Gastrocnemius medialis (tissue), 4 donors: ENCODE data around the gene NUBP2. TPM values are rescaled to one million over a fixed set of nuclear protein-coding genes. Genes with fewer than 3 reads are reported as not detected.
A peak's percentile ranks its signal among the peaks of the same experiment; 100 is the strongest.

ENCODE experiments used
- ATAC-seq, 2 donors: fragments of 150-250 bp; one replicate each; pipeline ENCODE4 v1.9.1; 2016
- DNase-seq, 2 donors: peaks; one replicate each; pipeline ENCODE4 v3.0.0-alpha.2; 2019
- H3K27ac ChIP-seq, 4 donors: fragments of 200-600 bp; sonication (generic); 1 replicate in 1 of 4; 2 replicates in 3 of 4; pipeline ENCODE4 v1.5.1; 2016 to 2018; ENCODE audit warnings: mild to moderate bottlenecking in 2 of 4, moderate library complexity in 1 of 4
- H3K27me3 ChIP-seq, 3 donors: fragments of 200-600 bp; sonication (generic) in 2 of 3; 1 replicate in 1 of 3; 2 replicates in 2 of 3; pipeline versions ENCODE4 v1.5.1 to v1.6.0; 2016 to 2019; ENCODE audit warnings: mild to moderate bottlenecking in 1 of 3, moderate library complexity in 1 of 3
- H3K36me3 ChIP-seq, 2 donors: fragments of 200-600 bp; sonication (generic) in 1 of 2; one replicate each; pipeline ENCODE4 v1.5.1; 2017 to 2018
- H3K4me1 ChIP-seq, 2 donors: fragments of 200-600 bp; sonication (generic) in 1 of 2; one replicate each; pipeline ENCODE4 v1.5.1; 2016 to 2017; ENCODE audit warnings: mild to moderate bottlenecking in 2 of 2
- H3K4me3 ChIP-seq, 4 donors: fragments of 200-600 bp; sonication (generic) in 3 of 4; 1 replicate in 1 of 4; 2 replicates in 3 of 4; pipeline ENCODE4 v1.5.1; 2016 to 2019; ENCODE audit warnings: mild to moderate bottlenecking in 2 of 4
- H3K9me3 ChIP-seq, 3 donors: fragments of 200-600 bp; sonication (generic) in 2 of 3; 1 replicate in 1 of 3; 2 replicates in 2 of 3; pipeline ENCODE4 v1.5.1; 2016 to 2019
- CTCF ChIP-seq, 5 experiments: fragments of 450-650 bp in 3 of 5; fragments of 200-600 bp in 2 of 5; sonication (generic) in 2 of 5; IDR thresholded peaks in 4 of 5; conservative IDR thresholded peaks in 1 of 5; 1 replicate in 4 of 5; 2 replicates in 1 of 5; pipeline ENCODE4 v1.5.1; 2016 to 2019; ENCODE audit warnings: antibody characterized with exemption in 5 of 5, mild to moderate bottlenecking in 3 of 5, moderate library complexity in 3 of 5
- POLR2A ChIP-seq, 2 donors: fragments of 450-650 bp; IDR thresholded peaks; one replicate each; pipeline ENCODE4 v1.6.1; 2017; ENCODE audit warnings: antibody characterized with exemption in 2 of 2, mild to moderate bottlenecking in 2 of 2, moderate library complexity in 2 of 2
- in situ Hi-C, 4 donors: fragments of 200-750 bp; cut with MboI; loops; one replicate each; pipeline versions ENCODE4 v1.15.0 to v1.8.0; 2017; ENCODE audit warnings: low sequenced_read_pairs in 4 of 4
- intact Hi-C: fragments of 100-400 bp; cut with DNase I; formaldehyde crosslinking; loops from one replicate; pipeline ENCODE4 v1.15.1; 2023; ENCODE audit warnings: low total_unique reads
- total RNA-seq, 4 donors: library from RNA; depleted of rRNA; stranded (reverse); fragments of >200 nt; gene quantifications; one replicate each; pipeline versions ENCODE4 v1.1.0 to v1.2.3, GENCODE V29; 2016

NUBP2 gene
- total RNA-seq, 4 donors from 2014 or later, result 77.3 to 163 (median 80.7) TPM

- Histone ChIP-seq H3K4me3 (no peak overlapping the region), H3K9me3 (no peaks in the 10 kb centered on the region), H3K27ac (no peak overlapping the region), H3K36me3 (peaks cover 0 to 45% of the 10 kb centered on the region in 2 donors), H3K4me1 (peaks cover 27 to 30% of the 10 kb centered on the region in 2 donors), H3K27me3 (no peaks in the 10 kb centered on the region)
- TF ChIP-seq CTCF (IDR thresholded peaks at IDR 0.05 in 4 of 5, conservative IDR thresholded peaks at IDR 0.05 in 1 of 5), result no peak
- TF ChIP-seq POLR2A (IDR thresholded peaks at IDR 0.05), result no peak
- in situ Hi-C loops, result no loop called here
- DNase-seq (peak in 1 of 2 donors; percentile 11), ATAC-seq (no peak)
- intact Hi-C loops, result loop anchor here (5.0 kb wide), 3 partner anchors 78 to 173 kb away; partner anchors contain the start of genes CRAMP1, IFT140 and MAPK8IP3
Measured at GRCh38 chr16:1784977-1785845, 2.5 kb downstream of the NUBP2 start.

GRCh38 chr16:1785846-1786170 lies 3.0 kb downstream of the NUBP2 start:
- Histone ChIP-seq H3K4me1 (peaks cover 21 to 24% of the 10 kb centered on the region in 2 donors), H3K9me3 (no peaks in the 10 kb centered on the region), H3K27ac (no peak overlapping the region), H3K27me3 (no peaks in the 10 kb centered on the region), H3K36me3 (peaks cover 0 to 39% of the 10 kb centered on the region in 2 donors), H3K4me3 (no peak overlapping the region)
- intact Hi-C loops (no loop called here), in situ Hi-C loops (no loop called here)
- no peak for TF ChIP-seq CTCF (IDR thresholded peaks at IDR 0.05 in 4 of 5, conservative IDR thresholded peaks at IDR 0.05 in 1 of 5)
- no peak for DNase-seq
- ATAC-seq, result no peak

GRCh38 chr16:1786242-1787055 lies 3.7 kb downstream of the NUBP2 start:
- peaks cover 0 to 40% of the 10 kb centered on the region in 2 donors for H3K36me3 ChIP-seq
- H3K4me3 ChIP-seq, result no peak overlapping the region
- no peaks in the 10 kb centered on the region for H3K27me3 ChIP-seq
- ATAC-seq (no peak), DNase-seq (peak in 1 of 2 donors; percentile 15)
- H3K4me1 ChIP-seq, result peaks cover 14 to 18% of the 10 kb centered on the region in 2 donors
- TF ChIP-seq CTCF (IDR thresholded peaks at IDR 0.05 in 4 of 5, conservative IDR thresholded peaks at IDR 0.05 in 1 of 5), result no peak
- no peak for TF ChIP-seq POLR2A (IDR thresholded peaks at IDR 0.05)
- intact Hi-C loops (no loop called here), in situ Hi-C loops (no loop called here)
- no peak overlapping the region for H3K27ac ChIP-seq
- H3K9me3 ChIP-seq, result no peaks in the 10 kb centered on the region

GRCh38 chr16:1787056-1787321 lies 4.2 kb downstream of the NUBP2 start:
- peak in 1 of 2 donors; percentile 10 for DNase-seq
- Histone ChIP-seq H3K36me3 (peaks cover 0 to 41% of the 10 kb centered on the region in 2 donors), H3K27ac (no peak overlapping the region), H3K9me3 (no peaks in the 10 kb centered on the region), H3K4me3 (no peak overlapping the region), H3K27me3 (no peaks in the 10 kb centered on the region), H3K4me1 (peaks cover 10 to 14% of the 10 kb centered on the region in 2 donors)
- intact Hi-C loops (no loop called here), in situ Hi-C loops (no loop called here)
- ATAC-seq, result no peak
- TF ChIP-seq CTCF (IDR thresholded peaks at IDR 0.05 in 4 of 5, conservative IDR thresholded peaks at IDR 0.05 in 1 of 5) (no peak), POLR2A (IDR thresholded peaks at IDR 0.05) (no peak)
